Nephron (organoid): ENCODE results near the gene FBXO33.

Experiments
- H3K27ac Mint-ChIP-seq, 3 experiments: 2 replicates each; pipeline ENCODE4 v1.8.0; 2020; ENCODE audit warnings: mixed read lengths in 3 of 3, mild to moderate bottlenecking in 2 of 3, moderate library complexity in 1 of 3
- H3K27me3 Mint-ChIP-seq: 2 replicates; pipeline ENCODE4 v1.8.0; 2021; ENCODE audit warnings: low read depth, mild to moderate bottlenecking, moderate library complexity, mixed read lengths
- H3K36me3 Mint-ChIP-seq: 2 replicates; pipeline ENCODE4 v1.8.0; 2020; ENCODE audit warnings: low read depth, mixed read lengths
- H3K4me1 Mint-ChIP-seq: 2 replicates; pipeline ENCODE4 v1.8.0; 2020; ENCODE audit warnings: mixed read lengths
- H3K4me3 Mint-ChIP-seq, 3 experiments: 2 replicates each; pipeline ENCODE4 v1.8.0; 2020; ENCODE audit warnings: mild to moderate bottlenecking in 3 of 3, mixed read lengths in 3 of 3, moderate library complexity in 2 of 3
- H3K9me3 Mint-ChIP-seq: 2 replicates; pipeline ENCODE4 v1.8.0; 2020; ENCODE audit warnings: mixed read lengths
- TF ChIP-seq, protein P1 (sequence below), 3 experiments: fragments of 200-600 bp; sonication (generic); IDR thresholded peaks; one replicate each; pipeline ENCODE4 v1.5.0; 2021; ENCODE audit warnings: antibody characterized with exemption in 3 of 3; ENCODE audit not compliant: unreplicated experiment in 3 of 3

FBXO33 gene

DNA sequence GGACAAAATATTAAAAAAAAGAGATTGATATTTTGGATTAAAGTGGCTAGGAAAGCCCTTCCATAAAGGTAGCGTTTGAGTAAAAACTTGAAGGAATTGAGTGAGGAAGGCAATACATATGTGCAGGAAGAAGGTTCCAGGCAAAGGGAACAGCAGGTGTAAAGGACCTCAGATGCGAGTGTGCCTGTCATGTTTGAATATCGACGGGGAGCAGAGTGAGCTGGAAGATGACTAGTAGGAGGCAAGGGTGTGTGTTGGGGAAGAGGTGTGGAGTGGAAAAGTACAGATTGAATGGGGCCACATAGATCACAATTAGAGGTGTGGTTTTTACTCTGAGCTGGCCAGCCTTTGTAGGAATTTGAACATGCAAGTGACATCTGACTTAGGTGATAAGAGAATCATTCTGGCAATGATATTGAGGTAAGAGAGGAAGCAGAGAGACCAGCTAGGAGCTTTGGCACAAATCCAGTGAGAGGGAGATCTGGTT, 15.0 kb upstream of the FBXO33 start:
- Mint-ChIP-seq H3K9me3 (no peaks in the 10 kb centered on the region), H3K36me3 (no peaks in the 10 kb centered on the region), H3K4me3 (no peak overlapping the region), H3K27ac (no peak overlapping the region), H3K4me1 (no peaks in the 10 kb centered on the region), H3K27me3 (no peaks in the 10 kb centered on the region)
- TF ChIP-seq, protein P1, sequence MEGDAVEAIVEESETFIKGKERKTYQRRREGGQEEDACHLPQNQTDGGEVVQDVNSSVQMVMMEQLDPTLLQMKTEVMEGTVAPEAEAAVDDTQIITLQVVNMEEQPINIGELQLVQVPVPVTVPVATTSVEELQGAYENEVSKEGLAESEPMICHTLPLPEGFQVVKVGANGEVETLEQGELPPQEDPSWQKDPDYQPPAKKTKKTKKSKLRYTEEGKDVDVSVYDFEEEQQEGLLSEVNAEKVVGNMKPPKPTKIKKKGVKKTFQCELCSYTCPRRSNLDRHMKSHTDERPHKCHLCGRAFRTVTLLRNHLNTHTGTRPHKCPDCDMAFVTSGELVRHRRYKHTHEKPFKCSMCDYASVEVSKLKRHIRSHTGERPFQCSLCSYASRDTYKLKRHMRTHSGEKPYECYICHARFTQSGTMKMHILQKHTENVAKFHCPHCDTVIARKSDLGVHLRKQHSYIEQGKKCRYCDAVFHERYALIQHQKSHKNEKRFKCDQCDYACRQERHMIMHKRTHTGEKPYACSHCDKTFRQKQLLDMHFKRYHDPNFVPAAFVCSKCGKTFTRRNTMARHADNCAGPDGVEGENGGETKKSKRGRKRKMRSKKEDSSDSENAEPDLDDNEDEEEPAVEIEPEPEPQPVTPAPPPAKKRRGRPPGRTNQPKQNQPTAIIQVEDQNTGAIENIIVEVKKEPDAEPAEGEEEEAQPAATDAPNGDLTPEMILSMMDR (IDR thresholded peaks at IDR 0.05; ENCODE audit: unreplicated experiment in 3 of 3): no peak

DNA sequence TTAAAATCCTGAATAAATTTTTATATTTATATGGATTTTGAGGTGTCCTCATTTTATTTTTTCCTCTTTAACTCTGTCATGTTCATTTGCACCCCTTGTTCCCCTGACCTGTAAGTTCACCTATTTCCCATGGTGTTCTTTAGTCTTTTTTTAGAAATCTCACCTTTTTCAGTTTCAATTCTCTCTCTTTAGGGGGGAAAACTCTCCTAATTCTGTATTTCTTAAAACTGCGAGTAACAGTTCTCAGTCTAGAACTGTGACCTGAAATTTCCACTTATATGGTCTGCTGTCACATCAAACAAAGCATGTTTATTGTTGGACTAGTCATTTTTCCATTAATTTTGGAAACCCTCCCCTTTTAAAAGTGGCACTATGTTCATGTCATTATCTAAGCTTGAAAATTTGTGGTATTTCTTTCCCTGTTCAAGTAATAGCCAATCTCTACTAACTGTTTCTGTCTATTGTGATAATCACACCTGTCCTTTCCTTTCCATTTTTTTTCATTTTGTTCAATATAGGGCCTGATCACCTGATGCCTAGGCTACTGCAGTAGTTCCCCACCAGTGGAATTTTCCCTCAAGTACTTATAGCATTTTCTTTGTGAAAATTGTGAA, 14.0 kb upstream of the FBXO33 start:
- Mint-ChIP-seq H3K27ac (no peak overlapping the region), H3K4me1 (no peaks in the 10 kb centered on the region), H3K27me3 (no peaks in the 10 kb centered on the region), H3K36me3 (no peaks in the 10 kb centered on the region), H3K4me3 (no peak overlapping the region), H3K9me3 (no peaks in the 10 kb centered on the region)
- TF ChIP-seq, protein P1 (IDR thresholded peaks at IDR 0.05; ENCODE audit: unreplicated experiment in 3 of 3): no peak

DNA sequence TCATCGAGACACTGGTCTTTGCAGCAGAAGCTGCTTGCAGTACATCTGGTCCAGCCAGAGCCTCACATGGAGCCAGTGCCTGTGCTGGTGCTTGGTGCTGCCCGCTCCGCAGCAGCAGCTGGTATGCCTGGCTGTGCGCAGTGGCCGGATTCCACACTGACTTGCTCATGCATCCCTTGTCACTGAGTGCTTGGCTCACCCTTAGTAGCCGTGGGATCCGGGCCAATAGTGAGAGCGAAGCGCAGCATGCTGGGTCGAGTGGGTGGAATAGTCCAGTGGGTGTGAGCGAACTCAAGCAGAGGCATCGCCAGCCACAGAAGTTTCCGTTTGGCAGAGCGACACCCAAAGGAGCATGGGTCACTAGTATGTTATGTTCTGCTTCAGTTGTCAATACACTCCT, 10.1 kb upstream of the FBXO33 start:
- H3K27me3 Mint-ChIP-seq: no peaks in the 10 kb centered on the region
- no peak overlapping the region for H3K4me3 Mint-ChIP-seq
- no peaks in the 10 kb centered on the region for H3K9me3 Mint-ChIP-seq
- H3K4me1 Mint-ChIP-seq: no peaks in the 10 kb centered on the region
- TF ChIP-seq, protein P1 (IDR thresholded peaks at IDR 0.05; ENCODE audit: unreplicated experiment in 3 of 3): no peak
- H3K27ac Mint-ChIP-seq: no peak overlapping the region
- H3K36me3 Mint-ChIP-seq: no peaks in the 10 kb centered on the region

DNA sequence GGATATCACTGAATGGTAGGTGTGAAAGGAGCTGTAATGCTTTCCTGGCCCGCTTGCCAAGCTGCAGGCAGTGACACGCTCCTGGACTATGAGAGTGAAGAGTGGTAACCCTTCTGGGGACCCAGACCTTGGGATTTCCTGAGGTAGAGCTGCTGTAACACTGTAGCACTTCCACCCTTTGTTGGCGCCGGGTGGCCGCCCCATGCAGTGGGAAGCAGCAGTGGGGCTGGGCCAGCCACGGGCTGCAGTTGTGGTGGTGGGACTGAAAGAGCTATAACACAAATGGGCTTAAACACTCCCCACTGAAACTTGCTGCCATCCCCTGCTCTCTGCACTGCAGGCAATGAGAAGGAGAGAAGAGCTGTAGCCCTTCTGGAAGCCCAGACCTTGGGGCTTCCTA, 9.6 kb upstream of the FBXO33 start:
- Mint-ChIP-seq H3K4me1 (no peaks in the 10 kb centered on the region), H3K36me3 (no peaks in the 10 kb centered on the region), H3K4me3 (no peak overlapping the region)

DNA sequence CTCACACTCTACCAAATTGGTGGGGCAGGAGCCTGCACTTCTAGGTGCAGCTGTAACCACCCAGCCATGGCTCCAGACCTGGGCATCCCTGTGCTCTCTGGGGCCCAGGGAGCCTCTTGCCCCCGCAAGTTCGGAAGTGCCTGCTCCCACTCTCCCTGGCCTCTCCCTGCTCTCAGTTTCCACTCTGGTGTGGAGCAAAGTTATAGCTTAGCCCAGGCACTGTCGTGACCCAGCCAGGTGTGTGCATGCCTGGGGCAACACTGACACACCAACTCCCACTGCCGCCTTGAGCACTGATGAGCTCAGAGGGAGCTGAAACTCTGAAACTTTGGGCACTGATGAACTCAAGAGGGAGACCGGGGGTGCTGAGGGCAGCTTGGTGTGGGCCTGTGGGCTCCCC, 8.7 kb upstream of the FBXO33 start:
- Mint-ChIP-seq H3K27ac (no peak overlapping the region), H3K36me3 (no peaks in the 10 kb centered on the region), H3K9me3 (no peaks in the 10 kb centered on the region), H3K27me3 (no peaks in the 10 kb centered on the region), H3K4me3 (no peak overlapping the region), H3K4me1 (no peaks in the 10 kb centered on the region)
- TF ChIP-seq, protein P1 (IDR thresholded peaks at IDR 0.05; ENCODE audit: unreplicated experiment in 3 of 3): no peak

More for the DNA sequence above, 9.6 kb upstream of the FBXO33 start:
- TF ChIP-seq, protein P1 (IDR thresholded peaks at IDR 0.05; ENCODE audit: unreplicated experiment in 3 of 3): no peak
- Mint-ChIP-seq H3K27ac (no peak overlapping the region), H3K27me3 (no peaks in the 10 kb centered on the region), H3K9me3 (no peaks in the 10 kb centered on the region)

DNA sequence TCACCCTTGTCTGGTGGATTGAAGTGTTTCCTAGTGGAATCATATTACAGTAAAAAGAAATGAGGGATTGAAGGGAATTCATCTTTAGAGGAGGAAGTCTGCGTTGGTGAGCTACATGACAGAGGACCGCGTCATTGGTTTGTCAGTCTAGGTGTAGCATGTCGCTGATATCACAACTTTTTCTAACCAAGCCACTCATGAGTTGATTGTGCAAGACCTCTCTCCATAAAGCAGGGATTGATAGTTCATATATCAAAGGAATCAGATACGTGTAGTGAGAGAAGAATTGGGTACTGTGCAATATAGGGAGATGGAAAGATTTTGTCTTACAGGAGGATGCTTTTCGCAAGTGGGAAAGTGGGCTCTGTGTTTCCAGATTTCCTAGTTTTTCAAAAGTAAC, 3.0 kb upstream of the FBXO33 start:
- no peaks in the 10 kb centered on the region for H3K36me3 Mint-ChIP-seq
- H3K4me1 Mint-ChIP-seq: peaks cover 16% of the 10 kb centered on the region
- no peaks in the 10 kb centered on the region for H3K27me3 Mint-ChIP-seq
- peak overlapping the region in 1 of 3 experiments; percentile 50 for H3K4me3 Mint-ChIP-seq
- H3K9me3 Mint-ChIP-seq: no peaks in the 10 kb centered on the region
- H3K27ac Mint-ChIP-seq: no peak overlapping the region
- TF ChIP-seq, protein P1 (IDR thresholded peaks at IDR 0.05; ENCODE audit: unreplicated experiment in 3 of 3): no peak
